H1 (cell line): ENCODE data around the gene CXCL6. TPM values are rescaled to one million over a fixed set of nuclear protein-coding genes. Genes with fewer than 3 reads are reported as not detected.

Experiments
- CTCF ChIA-PET: fragments of 300-600 bp; sonication (Branson Sonifier 250); formaldehyde crosslinking; loops from one replicate; lab custom pipeline; 2021; ENCODE audit not compliant: partially characterized antibody; lab: Charles Lee
- POLR2A ChIA-PET: fragments of 300-600 bp; sonication (Branson Sonifier 250); formaldehyde crosslinking; loops from one replicate; lab custom pipeline; 2021; ENCODE audit warnings: inconsistent platforms; ENCODE audit not compliant: partially characterized antibody; lab: Charles Lee
- DNase-seq, 2 experiments: peaks; one replicate each; pipeline versions ENCODE4 v3.0.0 to v3.0.0-alpha.2; 2010 to 2022; ENCODE audit warnings: low spot score in 2 of 2, low read depth in 1 of 2, mixed read lengths in 1 of 2
- FAIRE-seq: peaks from 2 replicates; lab custom pipeline; 2011; peaks lifted over from hg19 to GRCh38; lab: Jason Lieb, UNC
- H2AFZ ChIP-seq: 2 replicates; pipeline ENCODE4 v1.8.1; 2012; ENCODE audit warnings: low read length, inconsistent platforms
- H2AK5ac ChIP-seq: 2 replicates; pipeline ENCODE4 v1.6.1; 2013; ENCODE audit warnings: low read depth, low read length
- H2BK120ac ChIP-seq: replicated peaks from 2 replicates; pipeline ENCODE3; 2013; ENCODE audit warnings: low read depth, low read length, inconsistent platforms
- H2BK12ac ChIP-seq: 2 replicates; pipeline ENCODE4 v1.6.1; 2013; ENCODE audit warnings: low read depth, low read length
- H2BK15ac ChIP-seq: 2 replicates; pipeline ENCODE4 v1.6.1; 2013; ENCODE audit warnings: low read length
- H2BK20ac ChIP-seq: 2 replicates; pipeline ENCODE4 v1.6.1; 2013; ENCODE audit warnings: low read length
- H2BK5ac ChIP-seq: 2 replicates; pipeline ENCODE4 v1.6.1; 2013; ENCODE audit warnings: low read depth, low read length
- H3K14ac ChIP-seq: 2 replicates; pipeline ENCODE4 v1.6.1; 2013; ENCODE audit warnings: inconsistent platforms; ENCODE audit not compliant: insufficient read length
- H3K18ac ChIP-seq: 2 replicates; pipeline ENCODE4 v1.6.1; 2013; ENCODE audit warnings: low read length; ENCODE audit errors: extremely low read depth
- H3K23ac ChIP-seq: 2 replicates; pipeline ENCODE4 v1.6.1; 2013; ENCODE audit warnings: inconsistent platforms; ENCODE audit not compliant: insufficient read length
- H3K23me2 ChIP-seq: 2 replicates; pipeline ENCODE4 v1.6.1; 2013; ENCODE audit warnings: low read depth, low read length
- H3K27ac ChIP-seq: 2 replicates; pipeline ENCODE4 v1.6.1; 2011; ENCODE audit warnings: low read depth, low read length, inconsistent platforms
- H3K27me3 ChIP-seq, 4 experiments: replicated peaks in 1 of 4; 1 replicate in 1 of 4; 2 replicates in 3 of 4; pipeline versions ENCODE4 v1.6.1 to v1.8.1; 2011 to 2013; ENCODE audit warnings: low read length in 3 of 4, mild to moderate bottlenecking in 3 of 4, inconsistent platforms in 2 of 4, mixed read lengths in 2 of 4, moderate library complexity in 1 of 4; ENCODE audit not compliant: control insufficient read depth in 3 of 4, insufficient read depth in 3 of 4; ENCODE audit errors: extremely low read depth in 1 of 4
- H3K36me3 ChIP-seq, 4 experiments: 2 replicates each; pipeline versions ENCODE4 v1.6.1 to v1.8.1; 2011 to 2013; ENCODE audit warnings: mild to moderate bottlenecking in 4 of 4, low read length in 3 of 4, moderate library complexity in 2 of 4, control low read depth in 1 of 4, inconsistent platforms in 1 of 4; ENCODE audit not compliant: insufficient read depth in 4 of 4, control insufficient read depth in 2 of 4
- H3K4ac ChIP-seq: replicated peaks from 2 replicates; pipeline ENCODE3; 2013; ENCODE audit warnings: low read length, low read depth, mixed read lengths, inconsistent platforms; ENCODE audit not compliant: insufficient read length
- H3K4me1 ChIP-seq, 4 experiments: replicated peaks in 1 of 4; 1 replicate in 1 of 4; 2 replicates in 3 of 4; pipeline versions ENCODE4 v1.6.1 to v1.8.1; 2011 to 2013; ENCODE audit warnings: low read length in 3 of 4, inconsistent platforms in 2 of 4, mixed read lengths in 1 of 4; ENCODE audit not compliant: insufficient read depth in 4 of 4, control insufficient read depth in 3 of 4
- H3K4me2 ChIP-seq, 2 experiments: 2 replicates each; pipeline versions ENCODE4 v1.6.1 to v1.8.1; 2011 to 2013; ENCODE audit warnings: low read depth in 2 of 2, low read length in 2 of 2, control low read depth in 1 of 2, inconsistent platforms in 1 of 2, mild to moderate bottlenecking in 1 of 2; ENCODE audit not compliant: insufficient read depth in 1 of 2
- H3K4me3 ChIP-seq, 4 experiments: fragments of 200-600, 300-600 bp in 1 of 4; sonication (generic), shearing (Covaris generic), sonication (Bioruptor Twin) in 1 of 4; 2 replicates each; pipeline versions ENCODE4 v1.5.1 to v1.8.1; 2011 to 2016; ENCODE audit warnings: low read length in 4 of 4, low read depth in 3 of 4, control low read depth in 2 of 4, inconsistent platforms in 2 of 4, mild to moderate bottlenecking in 2 of 4, mixed read lengths in 1 of 4, moderate library complexity in 1 of 4; ENCODE audit not compliant: insufficient read depth in 2 of 4; ENCODE audit errors: extremely low read depth in 1 of 4
- H3K56ac ChIP-seq: replicated peaks from 2 replicates; pipeline ENCODE3; 2013; ENCODE audit warnings: low read depth, mild to moderate bottlenecking, mixed read lengths, low read length, inconsistent platforms; ENCODE audit not compliant: insufficient read length
- H3K79me1 ChIP-seq: 2 replicates; pipeline ENCODE4 v1.6.1; 2013; ENCODE audit warnings: low read depth, low read length, control low read depth
- H3K79me2 ChIP-seq, 2 experiments: 2 replicates each; pipeline versions ENCODE4 v1.6.1 to v1.8.1; 2012 to 2013; ENCODE audit warnings: low read length in 2 of 2, mild to moderate bottlenecking in 2 of 2, inconsistent platforms in 1 of 2; ENCODE audit not compliant: insufficient read depth in 2 of 2, control insufficient read depth in 1 of 2
- H3K9ac ChIP-seq, 4 experiments: replicated peaks in 1 of 4; 1 replicate in 1 of 4; 2 replicates in 3 of 4; pipeline versions ENCODE4 v1.6.1 to v1.8.1; 2011 to 2013; ENCODE audit warnings: low read depth in 3 of 4, low read length in 3 of 4, control low read depth in 2 of 4, mild to moderate bottlenecking in 2 of 4, moderate library complexity in 2 of 4, inconsistent platforms in 1 of 4; ENCODE audit errors: extremely low read depth in 1 of 4
- H3K9me3 ChIP-seq, 2 experiments: 2 replicates each; pipeline versions ENCODE4 v1.6.1 to v1.8.1; 2012 to 2013; ENCODE audit warnings: mild to moderate bottlenecking in 2 of 2, moderate library complexity in 2 of 2, control low read depth in 1 of 2, inconsistent platforms in 1 of 2, low read depth in 1 of 2, low read length in 1 of 2, mixed read lengths in 1 of 2; ENCODE audit not compliant: insufficient read depth in 2 of 2
- H4K20me1 ChIP-seq, 2 experiments: replicated peaks in 1 of 2; 2 replicates each; pipeline versions ENCODE3 to v1.8.1; 2011 to 2013; ENCODE audit warnings: inconsistent platforms in 2 of 2, low read length in 2 of 2, mild to moderate bottlenecking in 1 of 2; ENCODE audit not compliant: insufficient read depth in 2 of 2, control insufficient read depth in 1 of 2
- H4K5ac ChIP-seq: 2 replicates; pipeline ENCODE4 v1.6.1; 2013; ENCODE audit warnings: low read length, low read depth, mixed read lengths, inconsistent platforms; ENCODE audit not compliant: insufficient read length
- H4K8ac ChIP-seq: 2 replicates; pipeline ENCODE4 v1.8.0; 2013; ENCODE audit warnings: mild to moderate bottlenecking, moderate library complexity, low read length, inconsistent platforms; ENCODE audit not compliant: insufficient read depth; ENCODE audit errors: extremely low read depth
- H4K91ac ChIP-seq: replicated peaks from 2 replicates; pipeline ENCODE3; 2013; ENCODE audit warnings: low read length, mixed read lengths, inconsistent platforms; ENCODE audit not compliant: insufficient read length
- BACH1 ChIP-seq: IDR thresholded peaks from 2 replicates; pipeline ENCODE4 v1.6.1; 2012; ENCODE audit warnings: low read length, improper control_type of control experiment
- CBX8 ChIP-seq: fragments of 300-800, 300-1000 bp; sonication (generic); IDR thresholded peaks from 2 replicates; pipeline ENCODE4 v1.7.1; 2016; ENCODE audit warnings: low read depth, low read length, borderline replicate concordance
- FOSL1 ChIP-seq: IDR thresholded peaks from 2 replicates; pipeline ENCODE4 v1.6.1; 2011; ENCODE audit warnings: mild to moderate bottlenecking, low read depth, low read length, moderate library complexity; ENCODE audit not compliant: insufficient read depth
- GTF2F1 ChIP-seq: IDR thresholded peaks from 2 replicates; pipeline ENCODE4 v1.6.1; 2012; ENCODE audit warnings: low read depth, low read length, improper control_type of control experiment, borderline replicate concordance
- HDAC2 ChIP-seq, 2 experiments: fragments of 300-600 bp in 1 of 2; sonication (generic) in 1 of 2; IDR thresholded peaks; 2 replicates each; pipeline ENCODE4 v1.6.1; 2011 to 2012; ENCODE audit warnings: low read depth in 2 of 2, low read length in 2 of 2, mild to moderate bottlenecking in 2 of 2, moderate library complexity in 2 of 2, borderline replicate concordance in 1 of 2, inconsistent platforms in 1 of 2
- KDM5A ChIP-seq: fragments of 200-600 bp; IDR thresholded peaks from 2 replicates; pipeline ENCODE4 v1.7.1; 2012; ENCODE audit warnings: mild to moderate bottlenecking, low read length, inconsistent platforms, mixed read lengths
- NRF1 ChIP-seq: IDR thresholded peaks from 2 replicates; pipeline ENCODE4 v1.6.1; 2011; ENCODE audit warnings: mild to moderate bottlenecking, low read depth, low read length, improper control_type of control experiment
- SAP30 ChIP-seq: fragments of 300-600 bp; sonication (generic); IDR thresholded peaks from 2 replicates; pipeline ENCODE4 v1.7.1; 2012; ENCODE audit warnings: low read length, moderate library complexity, mild to moderate bottlenecking, inconsistent platforms; ENCODE audit not compliant: insufficient read depth, insufficient replicate concordance
- SIN3A ChIP-seq, 2 experiments: IDR thresholded peaks in 1 of 2; conservative IDR thresholded peaks in 1 of 2; 2 replicates each; pipeline ENCODE4 v1.6.1; 2011 to 2012; ENCODE audit warnings: low read length in 2 of 2, improper control_type of control experiment in 1 of 2, low read depth in 1 of 2, mild to moderate bottlenecking in 1 of 2
- SP1 ChIP-seq: IDR thresholded peaks from 2 replicates; pipeline ENCODE4 v1.6.1; 2011; ENCODE audit warnings: low read depth, low read length
- SP2 ChIP-seq: IDR thresholded peaks from 2 replicates; pipeline ENCODE4 v1.6.1; 2012; ENCODE audit warnings: mild to moderate bottlenecking, low read length, inconsistent platforms
- SP4 ChIP-seq: IDR thresholded peaks from 2 replicates; pipeline ENCODE4 v1.6.1; 2012; ENCODE audit warnings: low read length, inconsistent platforms
- TEAD4 ChIP-seq: IDR thresholded peaks from 2 replicates; pipeline ENCODE4 v1.6.1; 2012; ENCODE audit warnings: low read depth, low read length, inconsistent platforms, mixed read lengths
- YY1 ChIP-seq: IDR thresholded peaks from 2 replicates; pipeline ENCODE4 v1.6.1; 2011; ENCODE audit warnings: low read depth, mild to moderate bottlenecking, low read length
- WGBS, 2 experiments: shearing (Covaris generic) in 1 of 2; methylation state at CpG; one replicate each; pipeline versions ENCODE4 v1.1.6 to v1.1.7; 2013 to 2015; ENCODE audit warnings: low lambda C conversion rate in 2 of 2, mixed read lengths in 2 of 2, inconsistent platforms in 1 of 2, low coverage in 1 of 2, missing lambda C conversion rate in 1 of 2; ENCODE audit not compliant: insufficient replicate concordance in 2 of 2, insufficient coverage in 1 of 2, insufficient read length in 1 of 2; ENCODE audit errors: extremely low coverage in 1 of 2, missing lambda C conversion rate in 1 of 2; 5-methylcytosine and 5-hydroxymethylcytosine counted together
- polyA plus RNA-seq, 7 experiments: library from polyadenylated mRNA; depleted of rRNA in 3 of 7; stranded (reverse) in 5 of 7; unstranded in 2 of 7; fragments of >200 nt in 5 of 7; fragments of 200-250 nt in 2 of 7; gene quantifications; 1 replicate in 5 of 7; 2 replicates in 1 of 7; 4 replicates in 1 of 7; pipeline versions ENCODE4 v1.2.1 to v1.2.3, GENCODE V29; 2011 to 2013; ENCODE audit warnings: missing spikeins in 2 of 7, mixed read lengths in 2 of 7
- total RNA-seq: library from RNA; stranded (reverse); fragmentation: NEBNext Ultra II Directional; extraction: Animal tissue kit (Norgen Biotek cat#: 25700); gene quantifications from 2 replicates; pipeline ENCODE4 v1.2.1, GENCODE V29; 2021

CXCL6 gene
- total and polyA plus RNA-seq, 2 of the 8 experiments (the other 6 are each of a cell fraction or from before 2014, with no cell fraction given): 6.3 to 8.0 TPM

DNA sequence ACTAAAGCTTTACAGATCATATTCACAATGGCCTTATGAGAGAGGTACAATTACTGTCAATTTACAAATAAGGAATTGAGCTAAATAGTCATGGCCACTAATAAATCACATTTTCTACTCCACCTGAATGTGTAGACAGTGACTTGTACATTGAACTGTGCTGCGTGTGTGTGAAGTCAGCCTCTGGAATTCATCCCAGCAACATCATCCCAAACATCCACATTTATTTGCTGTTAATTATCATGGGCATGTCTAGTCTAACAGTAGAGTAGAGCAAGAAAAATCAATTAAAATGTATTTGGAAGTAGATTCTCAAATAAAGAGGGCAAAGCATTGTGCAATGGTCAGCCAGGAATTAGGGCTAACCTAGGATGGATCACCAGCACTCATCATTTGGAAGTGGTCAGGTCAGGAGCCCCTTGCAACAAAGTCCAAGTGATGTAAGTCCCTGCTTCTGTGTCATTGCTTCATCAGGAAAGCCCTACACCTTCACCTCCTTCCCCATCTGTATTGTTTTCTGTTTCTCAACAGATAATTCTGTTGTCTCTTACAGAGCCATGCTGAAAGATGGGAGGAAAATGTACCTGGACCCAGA, 11.8 kb downstream of the CXCL6 start:
- no peak overlapping the region for H3K9ac ChIP-seq
- no peak overlapping the region for H2BK15ac ChIP-seq
- no peak overlapping the region for H2BK5ac ChIP-seq
- H3K4ac ChIP-seq: no peak overlapping the region
- no peak overlapping the region for H2BK120ac ChIP-seq
- no peaks in the 10 kb centered on the region for H4K20me1 ChIP-seq
- H4K91ac ChIP-seq: no peak overlapping the region
- H3K4me1 ChIP-seq: 0 out of 7 replicates have a peak, but pooled peaks cover 0 to 3% (median 0%) of the 10 kb centered on the region in 4 experiments
- no peak overlapping the region for H3K4me2 ChIP-seq
- H3K18ac ChIP-seq: no peak overlapping the region
- CTCF ChIA-PET: interaction anchor here (1.2 to 2.0 kb wide), 3 partner anchors 12 to 507 kb away, joined by 3 to 13 read pairs (median 5); partner anchors contain the start of gene CXCL6
- no peak overlapping the region for H2AFZ ChIP-seq
- no peak overlapping the region for H4K8ac ChIP-seq
- no peaks in the 10 kb centered on the region for H3K79me1 ChIP-seq
- DNase-seq (no peak), FAIRE-seq (no peak)
- no peaks in the 10 kb centered on the region for H3K27me3 ChIP-seq
- H2BK20ac ChIP-seq: no peak overlapping the region
- no peaks in the 10 kb centered on the region for H3K36me3 ChIP-seq
- POLR2A ChIA-PET: no interaction called here
- H3K56ac ChIP-seq: no peak overlapping the region
- no peak overlapping the region for H3K23ac ChIP-seq
- 93% methylated on average over 1 of the region's 1 CpG; no CpG with 5 or more reads in 1 of the 2 experiments for WGBS, 2 experiments
- no peak overlapping the region for H4K5ac ChIP-seq
- no peak overlapping the region for H2AK5ac ChIP-seq
- H3K14ac ChIP-seq: no peak overlapping the region
- H3K79me2 ChIP-seq: no peaks in the 10 kb centered on the region
- H3K27ac ChIP-seq: no peak overlapping the region
- H2BK12ac ChIP-seq: no peak overlapping the region
- H3K9me3 ChIP-seq: no peaks in the 10 kb centered on the region
- no peak overlapping the region for H3K4me3 ChIP-seq
- no peaks in the 10 kb centered on the region; the same call in 1 of the 2 replicates for H3K23me2 ChIP-seq
- TF ChIP-seq NRF1 (no peak), SP1 (no peak), GTF2F1 (no peak), SAP30 (no peak), KDM5A (no peak), BACH1 (no peak), YY1 (no peak), HDAC2 (IDR thresholded peaks at IDR 0.05; ENCODE audit: borderline replicate concordance in 1 of 2, low read depth in 2 of 2, low read length in 2 of 2) (no peak), TEAD4 (no peak), CBX8 (no peak), SP2 (no peak), SIN3A (conservative IDR thresholded peaks at IDR 0.05 in 1 of 2, IDR thresholded peaks at IDR 0.05 in 1 of 2; ENCODE audit: low read depth in 1 of 2, low read length in 2 of 2) (no peak), FOSL1 (no peak), SP4 (no peak)
